NCI-H526 (cell line): ENCODE measurements around the gene NECTIN1.
A peak's percentile ranks its signal among the peaks of the same experiment; 100 is the strongest.

Experiments used
- DNase-seq, 2 experiments: peaks; one replicate each; lab custom pipeline; 2025; lab: John Stamatoyannopoulos, UW

Gene NECTIN1

GRCh38 chr11:119730789-119731386 lies 1.9 kb upstream of the NECTIN1 start:
- DNase-seq: no peak

- DNase-seq: peak; percentile 32 to 67
Observed at GRCh38 chr11:119729951-119730613, 1.1 kb upstream of the NECTIN1 start.

DNA sequence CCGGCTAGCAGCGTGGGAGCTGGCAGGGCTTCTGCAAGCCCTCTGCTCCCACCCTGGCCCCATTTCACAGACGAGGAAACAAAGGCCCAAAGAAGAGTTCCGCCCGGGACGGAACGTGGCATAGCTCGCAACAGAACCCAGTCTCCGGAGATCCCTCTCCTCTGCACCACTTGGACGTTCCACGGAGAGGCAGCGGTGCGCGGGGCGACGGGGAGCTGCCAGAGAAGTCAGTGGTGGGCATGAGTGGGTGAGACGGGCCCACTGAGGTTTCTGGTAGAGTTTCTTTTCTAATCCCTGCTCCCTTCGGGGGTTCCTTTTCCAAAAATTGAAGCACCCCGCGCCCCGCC lies 554 bp upstream of the NECTIN1 start:
- peak in 1 of 2 experiments; percentile 82 for DNase-seq

GRCh38 chr11:119728211-119728626 lies 781 bp downstream of the NECTIN1 start:
- peak; percentile 46 to 79 for DNase-seq

- DNase-seq: peak; percentile 78 to 95
Observed at GRCh38 chr11:119727523-119728151, 1.4 kb downstream of the NECTIN1 start.

DNA sequence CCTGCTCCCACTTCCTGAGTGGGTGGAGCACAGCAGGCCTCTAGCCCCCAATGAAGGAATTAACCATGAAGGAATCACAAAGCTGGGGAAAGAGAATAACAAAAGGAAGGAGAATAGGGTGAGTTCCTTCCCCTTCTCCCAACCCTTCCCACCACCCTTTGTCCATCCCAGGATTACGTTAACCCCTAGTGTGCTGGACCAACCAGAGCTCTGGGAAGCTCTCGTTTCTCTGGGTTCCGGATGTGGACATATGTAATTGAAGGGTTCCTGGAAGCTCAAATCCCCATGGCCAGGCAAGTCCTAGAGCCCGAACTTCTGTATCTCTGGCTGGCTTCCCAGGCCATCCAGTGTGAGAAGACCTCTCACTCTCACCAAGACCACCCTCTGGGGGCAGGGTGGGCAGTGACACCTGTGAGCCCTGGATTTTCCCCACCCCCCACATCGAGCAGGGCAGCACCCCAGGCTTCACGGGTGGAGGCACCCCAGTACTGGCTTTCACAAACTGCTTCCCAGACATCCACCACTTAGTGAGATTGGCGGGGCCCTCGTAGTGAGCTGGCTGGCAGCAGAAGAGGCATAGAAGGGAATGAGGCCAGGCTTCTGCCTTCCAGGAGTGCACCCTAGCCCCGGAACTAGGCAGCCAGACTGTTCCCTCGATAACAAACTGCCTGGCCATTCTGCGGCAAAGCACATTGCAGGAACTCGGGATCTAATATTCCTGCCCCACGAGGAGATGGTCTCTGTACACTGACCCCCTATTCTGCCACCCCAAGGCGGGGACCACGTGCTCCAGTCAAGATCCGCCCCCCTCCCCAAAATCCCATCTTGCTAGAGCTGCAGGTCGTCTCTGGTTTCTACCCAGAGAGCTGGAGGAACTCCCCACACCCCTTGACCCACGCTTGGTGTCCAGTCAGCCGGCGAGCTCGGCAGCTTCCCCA lies 2.1 kb downstream of the NECTIN1 start:
- DNase-seq: peak in 1 of 2 experiments; percentile 79

GRCh38 chr11:119726150-119726553 lies 2.8 kb downstream of the NECTIN1 start:
- peak; percentile 90 to 98 for DNase-seq

- no peak for DNase-seq
Observed at GRCh38 chr11:119724956-119725355, 4.0 kb downstream of the NECTIN1 start.

- no peak for DNase-seq
Observed at GRCh38 chr11:119723952-119724325, 5.1 kb downstream of the NECTIN1 start.

DNA sequence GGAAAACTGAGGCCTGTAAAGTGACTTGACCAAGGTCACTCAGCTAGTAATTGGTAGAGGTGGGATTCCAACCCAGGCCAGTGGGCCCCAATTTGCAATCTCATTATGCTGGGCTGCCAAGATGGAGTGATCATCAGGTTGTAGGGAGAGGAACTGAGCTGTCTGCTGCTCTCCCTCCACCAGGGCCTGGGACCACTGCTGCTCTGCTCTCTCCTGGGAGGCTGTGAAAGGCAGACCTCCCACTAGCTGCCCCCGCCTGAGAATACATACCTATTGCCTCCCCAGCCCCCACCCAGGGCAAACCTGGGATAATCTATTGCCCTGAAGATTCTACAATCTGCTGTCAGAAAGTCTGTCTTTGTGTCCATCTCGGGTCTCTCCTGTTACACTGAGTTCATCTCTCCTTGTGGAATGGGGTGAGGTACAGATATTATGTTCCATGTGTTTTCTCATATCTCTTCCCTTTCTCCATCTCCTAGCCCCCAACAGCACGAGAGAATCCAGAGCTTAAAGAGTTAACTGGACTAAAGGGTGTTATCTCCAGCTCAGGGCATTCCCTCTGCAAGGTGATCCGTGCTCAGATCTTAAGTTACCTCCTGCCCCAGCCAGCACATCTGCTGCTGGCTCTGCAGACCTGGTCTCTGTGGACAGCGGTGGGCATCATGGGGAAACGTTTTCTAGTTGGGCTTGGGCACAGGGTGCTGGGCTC lies 5.6 kb downstream of the NECTIN1 start:
- no peak for DNase-seq

GRCh38 chr11:119722281-119722794 lies 6.7 kb downstream of the NECTIN1 start:
- peak in 1 of 2 experiments; percentile 77 for DNase-seq

DNA sequence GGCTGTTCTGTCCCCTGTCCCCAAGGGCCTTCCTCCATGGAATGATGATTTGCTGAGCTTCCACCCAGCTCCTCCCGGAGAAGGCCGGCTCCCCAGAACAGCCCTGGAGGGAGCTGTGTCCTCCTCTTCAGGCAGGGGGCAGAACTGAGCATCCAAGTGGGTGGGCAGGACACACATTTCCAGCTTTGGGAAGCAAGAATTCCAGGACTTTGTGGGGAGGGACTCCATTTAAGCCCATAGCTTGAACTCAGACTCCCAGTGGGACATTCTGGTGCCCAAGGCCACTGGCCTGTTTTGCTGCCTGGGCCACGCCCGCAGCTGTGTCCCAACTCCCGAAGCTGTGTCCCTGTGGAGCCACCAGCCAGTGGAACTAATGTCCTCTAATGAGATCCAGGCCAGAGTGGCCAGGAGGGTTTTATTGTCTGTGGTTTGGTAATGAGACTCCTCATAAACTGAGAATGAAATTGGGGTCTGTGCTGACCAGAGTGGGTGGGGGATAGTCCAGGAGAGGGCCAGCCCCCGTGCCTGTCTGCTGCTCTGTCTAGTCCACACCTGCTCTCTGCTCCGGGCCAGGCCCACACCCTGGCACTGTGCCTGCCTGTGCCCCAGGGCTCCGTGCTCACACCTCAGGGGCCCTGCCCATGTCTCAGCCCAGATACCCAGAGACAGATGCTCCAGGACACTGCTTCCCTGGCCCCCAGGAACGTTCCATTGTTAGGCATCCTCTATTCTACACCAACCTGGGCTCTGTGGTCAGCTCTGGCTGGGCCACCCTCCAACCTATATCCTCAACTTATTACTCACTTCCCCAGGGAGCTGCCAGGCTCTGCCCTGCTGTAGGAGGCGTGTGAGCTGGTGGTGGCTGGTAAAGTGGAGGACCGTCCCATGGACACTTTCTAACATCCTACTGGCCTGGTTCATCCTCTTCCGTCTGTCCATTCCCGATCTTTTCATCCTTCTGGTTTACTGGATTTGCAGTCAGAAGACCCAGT lies 7.6 kb downstream of the NECTIN1 start:
- DNase-seq: peak in 1 of 2 experiments; percentile 75

DNA sequence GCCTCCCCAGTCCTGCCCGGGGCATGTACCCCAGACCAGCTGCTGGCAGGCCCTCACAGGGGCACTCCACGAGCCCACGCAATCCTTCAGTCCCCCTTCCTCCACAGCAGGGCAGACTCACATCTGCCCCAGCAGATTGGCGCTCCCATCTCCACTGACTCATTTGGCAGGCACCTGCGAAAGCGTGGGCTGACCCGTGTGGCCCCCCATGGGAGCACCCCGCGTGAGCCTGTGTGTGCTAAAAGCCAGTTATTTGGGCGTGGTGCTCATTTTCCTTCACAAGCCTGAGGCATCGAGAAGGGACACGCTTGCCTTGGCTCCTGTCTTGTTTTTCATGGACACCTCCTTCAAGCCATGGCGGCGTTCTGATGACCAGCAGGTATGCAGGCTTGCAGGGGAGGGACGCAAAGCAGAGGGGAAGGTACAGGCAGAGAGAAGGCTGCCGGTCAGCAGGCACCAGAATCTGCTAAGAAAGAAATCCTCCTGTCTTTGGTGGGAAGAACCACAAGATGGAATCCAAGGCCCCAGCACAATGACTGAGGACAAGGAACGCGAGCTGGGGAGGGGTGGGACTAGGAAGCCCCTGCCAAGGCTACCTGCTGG lies 8.6 kb downstream of the NECTIN1 start:
- no peak for DNase-seq

GRCh38 chr11:119717839-119718534 lies 11.0 kb downstream of the NECTIN1 start:
- peak in 1 of 2 experiments; percentile 62 for DNase-seq

DNA sequence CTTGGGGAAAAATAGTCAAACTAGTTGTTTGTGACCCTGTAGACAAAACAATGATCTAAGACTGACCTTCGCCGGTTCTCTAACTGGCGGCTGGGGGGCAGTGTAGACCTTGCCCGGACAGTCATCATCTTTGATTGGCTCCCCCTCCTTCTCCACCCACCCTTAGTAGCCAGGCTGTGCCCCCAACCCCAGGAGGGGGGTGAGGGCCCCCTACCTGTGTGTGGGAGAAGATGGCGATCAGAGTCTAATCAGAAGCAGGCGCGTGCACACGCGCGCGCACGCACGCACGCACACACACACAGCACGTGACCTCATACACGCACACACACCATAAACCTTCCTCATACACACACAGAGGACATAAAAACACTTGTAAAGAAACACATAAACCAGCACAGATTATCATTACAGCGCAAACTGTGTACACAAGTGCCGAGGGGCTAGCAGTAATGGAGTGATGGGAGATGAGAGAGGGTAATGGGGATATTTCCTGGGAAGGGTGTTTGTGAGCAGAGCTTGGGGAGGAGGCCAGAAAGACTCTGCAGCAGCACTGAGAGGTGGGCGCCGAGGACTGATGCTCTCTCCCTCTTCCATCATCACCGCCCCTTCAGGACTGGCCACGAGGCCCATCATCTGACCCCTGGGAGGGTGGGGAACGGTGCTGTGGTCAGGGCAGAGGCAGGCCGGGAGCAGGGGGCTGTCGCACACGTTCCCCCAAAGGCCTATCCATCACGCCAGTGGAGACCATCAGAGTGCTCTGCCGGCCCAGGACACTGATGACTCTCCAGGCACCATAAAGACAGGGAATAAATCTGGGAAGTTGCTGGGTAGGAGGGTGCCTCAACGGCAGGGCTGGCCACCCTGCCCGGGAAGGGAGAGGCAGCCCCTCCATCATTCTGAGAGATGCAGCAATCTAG lies 12.2 kb downstream of the NECTIN1 start:
- DNase-seq: no peak

DNA sequence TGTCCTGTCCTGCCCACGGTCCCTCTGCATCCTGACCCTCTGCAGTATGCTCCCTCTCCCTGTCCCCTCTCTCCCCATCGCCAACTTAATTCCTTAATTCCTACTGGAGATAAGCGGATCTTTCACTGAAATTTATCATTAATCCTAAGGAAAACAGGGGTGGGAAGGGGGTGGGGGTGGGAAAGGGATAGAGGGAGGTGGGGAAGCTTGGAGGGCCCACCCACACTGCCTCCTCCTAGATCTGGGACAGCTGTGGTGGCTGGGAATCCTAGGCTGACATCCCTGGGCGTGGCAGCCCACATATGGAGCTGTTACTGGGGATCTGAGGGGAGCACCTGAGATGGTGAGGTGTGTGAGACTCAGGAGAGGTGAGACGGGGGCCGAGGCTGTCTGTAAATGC lies 14.4 kb downstream of the NECTIN1 start:
- no peak for DNase-seq

DNA sequence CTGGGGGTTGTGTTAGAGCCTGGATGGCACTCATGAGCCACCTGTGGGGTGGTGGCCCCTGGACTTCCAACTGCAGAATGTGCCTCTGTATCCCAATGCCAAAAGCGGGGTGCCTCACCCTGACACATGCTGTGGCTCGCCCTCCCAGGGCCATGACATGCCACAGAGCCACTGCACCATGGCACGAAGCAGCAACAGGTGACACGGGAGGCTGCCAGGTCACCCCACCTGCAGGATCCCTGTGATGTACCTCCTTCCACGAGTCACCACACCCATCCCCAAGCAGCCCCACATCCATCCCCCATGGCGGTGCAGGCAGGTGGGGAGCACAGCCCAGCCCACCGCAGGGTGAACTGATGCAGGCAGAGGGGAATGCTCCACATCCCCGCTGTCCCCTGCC lies 14.8 kb downstream of the NECTIN1 start:
- no peak for DNase-seq
